ENCODE measurements around the gene TFCP2L1.

DNA sequence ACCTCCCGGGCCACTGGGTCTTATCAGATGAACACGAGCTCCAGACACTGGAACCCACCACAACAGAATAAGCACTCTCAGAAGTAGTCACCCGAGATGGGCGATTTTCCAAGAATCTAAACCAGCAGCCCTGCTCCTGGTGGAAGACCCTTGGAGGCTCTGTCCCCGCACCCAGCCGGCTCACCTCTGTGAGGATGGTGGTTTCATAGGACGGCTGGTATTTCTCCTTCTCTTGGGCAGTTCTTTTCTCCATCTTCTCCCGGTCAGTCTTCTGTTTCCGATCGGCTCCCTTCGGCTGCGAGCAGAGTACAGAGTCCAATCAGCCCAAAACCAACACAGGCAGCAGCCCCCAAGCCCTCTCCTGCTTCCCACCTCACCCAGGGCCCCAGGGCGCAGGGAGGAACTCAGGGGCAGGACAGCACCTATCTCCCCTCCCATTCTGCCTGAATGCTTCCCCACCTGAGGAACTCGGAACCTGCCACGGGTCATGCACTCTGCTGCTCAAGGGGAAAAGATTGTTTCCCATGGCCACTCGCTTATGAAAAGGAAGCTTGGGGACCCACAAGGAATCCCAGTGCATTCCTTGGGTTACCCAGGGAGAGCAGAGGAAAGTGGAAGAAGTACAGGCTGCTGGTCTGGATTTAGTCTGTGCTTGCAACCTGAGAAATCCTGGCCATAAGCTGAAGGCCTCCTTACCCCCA lies 42.7 kb downstream of the TFCP2L1 start:
- TF ChIP-seq, protein P1, sequence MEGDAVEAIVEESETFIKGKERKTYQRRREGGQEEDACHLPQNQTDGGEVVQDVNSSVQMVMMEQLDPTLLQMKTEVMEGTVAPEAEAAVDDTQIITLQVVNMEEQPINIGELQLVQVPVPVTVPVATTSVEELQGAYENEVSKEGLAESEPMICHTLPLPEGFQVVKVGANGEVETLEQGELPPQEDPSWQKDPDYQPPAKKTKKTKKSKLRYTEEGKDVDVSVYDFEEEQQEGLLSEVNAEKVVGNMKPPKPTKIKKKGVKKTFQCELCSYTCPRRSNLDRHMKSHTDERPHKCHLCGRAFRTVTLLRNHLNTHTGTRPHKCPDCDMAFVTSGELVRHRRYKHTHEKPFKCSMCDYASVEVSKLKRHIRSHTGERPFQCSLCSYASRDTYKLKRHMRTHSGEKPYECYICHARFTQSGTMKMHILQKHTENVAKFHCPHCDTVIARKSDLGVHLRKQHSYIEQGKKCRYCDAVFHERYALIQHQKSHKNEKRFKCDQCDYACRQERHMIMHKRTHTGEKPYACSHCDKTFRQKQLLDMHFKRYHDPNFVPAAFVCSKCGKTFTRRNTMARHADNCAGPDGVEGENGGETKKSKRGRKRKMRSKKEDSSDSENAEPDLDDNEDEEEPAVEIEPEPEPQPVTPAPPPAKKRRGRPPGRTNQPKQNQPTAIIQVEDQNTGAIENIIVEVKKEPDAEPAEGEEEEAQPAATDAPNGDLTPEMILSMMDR (conservative IDR thresholded peaks at IDR 0.05) = no peak
- no peak for TF ChIP-seq ZFX (IDR thresholded peaks at IDR 0.05)

Measured in C4-2B (cell line).